Nucleus accumbens (tissue), 56 donors: ENCODE results near the gene CRK.
"Not testable (repeated sequence)": the region's sequence is repeated elsewhere in the genome, so short reads cannot be mapped to it uniquely, and the experiment has no call there.

Experiments
- DNase-seq, 56 donors: peaks; one replicate each; lab custom pipeline; 2025; lab: John Stamatoyannopoulos, UW

The CRK gene

DNA sequence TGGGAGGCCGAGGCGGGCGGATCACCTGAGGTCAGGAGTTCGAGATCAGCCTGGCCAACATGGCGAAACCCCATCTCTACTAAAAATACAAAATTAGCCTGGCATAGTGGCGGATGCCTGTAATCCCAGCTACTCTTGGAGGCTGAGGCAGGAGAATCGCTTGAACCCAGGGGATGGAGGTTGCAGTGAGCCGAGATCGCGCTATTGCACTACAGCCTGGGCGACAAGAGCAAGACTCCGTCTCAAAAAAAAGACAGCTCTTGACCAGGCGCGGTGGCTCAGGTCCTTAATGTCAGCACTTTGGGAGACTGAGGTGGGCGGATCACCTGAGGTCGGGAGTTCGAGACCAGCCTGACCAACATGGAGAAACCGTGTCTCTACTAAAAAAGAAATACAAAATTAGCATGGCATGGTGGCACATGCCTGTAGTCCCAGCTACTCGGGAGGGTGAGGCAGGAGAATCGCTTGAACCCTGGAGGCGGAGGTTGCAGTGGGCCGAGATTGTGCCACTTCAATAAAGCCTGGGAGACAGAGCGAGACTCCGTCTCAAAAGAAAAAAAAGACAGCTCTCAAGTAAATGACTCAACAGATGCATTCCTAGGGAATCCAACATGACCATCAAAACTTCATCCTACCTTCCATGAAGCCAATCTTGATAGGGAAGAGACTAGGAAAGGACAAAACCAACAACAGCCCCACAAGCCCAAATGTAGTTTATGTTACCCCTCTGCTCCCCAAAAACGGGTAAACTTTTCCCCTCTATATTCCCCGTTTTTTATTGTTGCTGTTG lies 60.0 kb downstream of the CRK start:
- DNase-seq, result not testable (repeated sequence)

- no peak for DNase-seq
These were observed 64.5 kb downstream of the CRK start for GRCh38 chr17:1391577-1391976.

- no peak for DNase-seq
These were observed 65.3 kb downstream of the CRK start for GRCh38 chr17:1390432-1391367.

GRCh38 chr17:1387490-1388227 lies 68.4 kb downstream of the CRK start:
- not testable (repeated sequence) for DNase-seq

DNA sequence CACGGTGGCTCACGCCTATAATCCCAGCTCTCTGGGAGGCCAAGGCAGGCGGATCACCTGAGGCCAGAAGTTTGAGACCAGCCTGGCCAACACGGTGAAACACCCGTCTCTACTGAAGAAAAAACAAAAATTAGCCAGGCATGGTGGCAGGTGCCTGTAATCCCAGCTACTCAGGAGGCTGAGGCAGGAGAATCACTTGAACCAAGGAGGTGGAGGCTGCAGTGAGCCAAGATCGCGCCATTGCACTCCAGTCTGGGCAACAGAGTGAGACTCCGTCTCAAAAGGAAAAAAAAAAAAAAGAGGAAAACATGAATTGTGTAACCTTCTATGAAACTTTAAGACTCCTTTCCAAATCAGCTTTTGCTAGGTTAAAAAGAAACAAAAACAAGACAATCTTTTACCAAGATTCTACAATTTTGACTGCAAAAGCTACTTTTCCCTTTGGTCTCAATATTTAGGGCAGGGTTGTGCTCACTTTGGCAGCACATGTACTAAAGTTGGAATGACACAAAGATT lies 69.3 kb downstream of the CRK start:
- DNase-seq, result not testable (repeated sequence)

DNA sequence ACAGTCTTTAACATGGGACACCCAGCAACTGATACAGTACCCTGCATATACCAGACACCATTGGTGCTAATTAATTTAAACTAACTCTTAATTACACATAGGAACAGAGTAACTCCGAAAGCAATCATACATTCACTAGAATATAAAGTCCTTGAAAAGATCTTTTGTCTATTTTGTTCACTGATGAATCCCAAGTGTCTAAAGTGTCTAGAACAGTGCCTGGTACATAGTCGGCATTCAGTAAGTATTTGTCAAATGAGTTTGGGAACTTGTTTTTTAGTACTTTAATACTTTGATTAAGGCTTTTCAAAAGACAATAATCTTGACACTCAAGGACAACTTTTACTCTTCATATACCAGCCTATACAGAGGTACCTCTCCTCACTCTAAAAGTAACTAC lies 69.8 kb downstream of the CRK start:
- DNase-seq, result no peak

DNA sequence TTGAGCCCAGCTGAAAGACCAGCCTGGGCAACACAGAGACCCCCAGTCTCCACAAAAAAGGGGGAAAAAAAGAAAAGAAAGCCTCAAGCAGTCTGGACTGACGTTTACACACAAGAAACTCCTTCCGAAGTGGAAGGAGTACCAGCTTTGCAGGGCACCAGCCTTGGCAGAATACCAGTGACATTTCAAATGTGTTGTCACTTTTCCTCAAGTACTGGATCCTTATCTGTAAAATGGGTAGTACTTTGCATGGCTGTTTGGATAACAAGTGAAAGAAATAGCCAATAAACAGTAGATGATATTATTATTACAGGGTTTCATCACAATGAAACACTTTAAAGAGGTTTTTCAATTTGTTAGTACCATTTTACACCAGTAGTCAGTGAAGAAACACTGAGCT lies 70.2 kb downstream of the CRK start:
- DNase-seq, result no peak

GRCh38 chr17:1384905-1385435 lies 71.1 kb downstream of the CRK start:
- no peak for DNase-seq

GRCh38 chr17:1379930-1380313 lies 76.1 kb downstream of the CRK start:
- no peak for DNase-seq

DNA sequence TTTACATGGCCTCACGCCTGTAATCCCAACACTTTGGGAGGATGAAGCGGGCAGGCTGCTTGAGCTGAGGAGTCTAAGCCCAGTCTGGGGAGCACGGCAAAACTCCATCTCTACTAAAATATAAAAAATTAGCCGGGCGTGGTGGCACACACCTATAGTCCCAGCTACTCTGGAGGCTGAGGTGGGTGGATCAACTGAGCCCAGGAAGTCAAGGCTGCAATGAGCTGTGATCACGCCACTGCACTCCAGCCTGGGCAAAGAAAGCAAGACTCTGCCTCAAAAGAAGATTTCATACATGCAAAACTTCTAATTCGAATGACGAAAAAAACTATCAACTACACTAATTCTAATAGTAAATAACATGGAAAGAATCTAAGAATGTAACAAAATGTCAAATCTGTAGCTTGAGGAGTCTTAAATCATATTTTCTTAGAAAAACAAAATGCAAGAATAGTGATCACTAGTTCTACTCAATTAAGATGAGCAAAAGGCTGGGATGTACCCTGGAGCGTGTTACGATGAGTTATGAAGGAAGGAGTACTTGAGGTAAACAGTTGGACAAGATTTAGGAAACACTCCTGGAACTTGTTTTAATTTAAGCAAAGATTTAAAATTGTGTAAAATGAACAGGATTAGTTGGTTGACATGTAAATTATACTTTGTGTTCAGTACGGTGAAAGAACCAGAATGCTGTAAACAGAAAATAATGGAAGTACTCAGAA lies 76.7 kb downstream of the CRK start:
- no peak for DNase-seq

DNA sequence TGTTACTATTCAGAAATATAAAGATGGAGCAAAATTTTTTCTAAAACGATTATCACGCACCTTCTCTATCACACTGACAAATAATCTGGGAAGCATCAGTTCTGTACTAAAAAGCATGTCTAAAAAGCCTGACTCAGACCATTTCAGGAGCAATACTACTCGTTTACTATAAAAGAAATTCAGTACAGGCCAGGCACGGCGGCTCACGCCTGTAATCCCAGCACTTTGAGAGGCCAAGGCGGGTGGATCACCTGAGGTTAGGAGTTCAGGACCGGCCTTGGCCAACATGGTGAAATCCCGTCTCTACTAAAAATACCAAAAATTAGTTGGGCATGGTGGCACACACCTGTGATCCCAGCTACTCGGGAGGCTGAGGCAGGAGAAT lies 77.6 kb downstream of the CRK start:
- DNase-seq, result not testable (repeated sequence)

- DNase-seq, result no peak
These were observed 78.7 kb downstream of the CRK start for GRCh38 chr17:1377334-1377733.

DNA sequence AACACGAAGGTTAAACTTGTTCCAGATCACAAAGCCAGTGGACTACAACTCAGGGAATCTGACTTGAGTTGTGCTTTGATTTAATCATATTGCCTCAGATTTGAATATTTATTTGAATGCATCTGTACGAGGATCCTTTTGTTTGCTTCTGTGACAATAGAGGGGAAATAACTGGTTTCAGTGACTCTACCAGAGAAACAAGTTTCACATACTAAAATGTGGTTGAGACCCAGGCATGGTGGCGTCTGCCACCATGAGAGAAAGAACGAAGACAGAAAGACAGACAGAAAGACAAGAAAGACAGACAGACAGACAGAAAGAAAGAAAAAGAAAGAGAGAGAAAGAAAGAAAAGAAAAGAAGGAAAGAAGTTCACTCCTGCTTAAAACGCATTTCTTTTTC lies 80.0 kb downstream of the CRK start:
- DNase-seq, result no peak

DNA sequence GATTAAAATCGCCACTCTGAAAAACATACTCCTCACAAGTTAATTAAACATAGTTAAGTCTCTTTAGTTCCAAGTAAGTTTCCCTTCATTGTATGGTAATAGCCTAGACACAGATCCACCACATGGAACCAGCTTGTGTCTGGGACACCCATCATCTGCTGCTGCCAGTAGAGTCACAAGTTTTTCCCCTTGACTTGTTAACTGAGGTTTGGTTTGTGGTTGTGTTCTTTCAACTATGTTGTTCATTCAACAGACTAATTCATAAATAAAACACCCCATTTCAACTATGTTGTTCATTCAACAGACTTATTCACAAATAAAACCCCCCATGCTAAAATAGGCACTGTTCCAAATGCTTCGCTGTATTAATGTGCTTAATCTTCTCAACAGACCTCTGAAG lies 80.4 kb downstream of the CRK start:
- DNase-seq, result no peak

DNA sequence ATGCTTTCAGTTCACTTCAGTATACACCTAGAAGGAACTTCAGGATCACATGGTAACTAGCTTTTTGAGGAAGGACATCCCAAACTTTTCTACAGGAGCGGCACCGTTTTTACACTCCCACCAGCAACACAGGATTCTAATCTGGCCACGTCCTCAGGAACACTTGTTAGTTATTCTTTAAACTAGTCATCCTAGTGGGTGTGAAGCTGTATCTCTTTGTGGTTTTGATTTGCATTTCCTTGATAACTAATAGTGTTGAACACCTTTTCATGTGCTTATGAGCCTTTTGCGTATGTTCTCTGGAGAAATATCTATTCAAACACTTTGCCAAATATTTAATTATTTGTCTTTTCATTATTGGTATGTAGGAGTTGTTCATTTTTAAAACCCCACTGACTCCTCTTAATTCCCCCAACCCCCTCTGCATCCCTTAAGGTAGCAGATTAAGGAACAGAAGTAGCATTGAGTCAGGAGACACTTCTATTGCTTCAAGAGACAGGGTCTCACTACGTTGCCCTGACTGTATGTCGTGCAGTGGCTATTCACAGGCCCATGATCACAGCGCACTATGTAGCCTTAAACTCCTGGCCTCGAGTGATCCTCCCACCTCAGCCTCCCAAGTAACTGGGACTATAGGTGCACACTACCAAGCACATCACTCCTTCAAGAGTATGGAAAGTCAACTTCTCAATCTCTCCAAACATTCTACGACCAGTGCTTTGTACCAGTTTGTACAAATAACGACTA lies 81.4 kb downstream of the CRK start:
- no peak for DNase-seq

- DNase-seq, result no peak
These were observed 82.3 kb downstream of the CRK start for GRCh38 chr17:1373707-1374237.

- no peak for DNase-seq
These were observed 83.4 kb downstream of the CRK start for GRCh38 chr17:1372618-1373017.

GRCh38 chr17:1371893-1372590 lies 84.0 kb downstream of the CRK start:
- DNase-seq, result no peak
